LNCaP clone FGC (cell line): ENCODE results near the gene PVRIG.
A peak's percentile ranks its signal among the peaks of the same experiment; 100 is the strongest.
"Not testable (repeated sequence)": the region's sequence is repeated elsewhere in the genome, so short reads cannot be mapped to it uniquely, and the experiment has no call there.

Experiments
- DNase-seq: peaks from one replicate; pipeline ENCODE4 v3.0.0-alpha.2; 2011; ENCODE audit warnings: low read depth
- H3K4me3 ChIP-seq: 2 replicates; pipeline ENCODE4 v1.5.1; 2011; ENCODE audit warnings: mild to moderate bottlenecking, low read depth, low read length, control low read depth
- TF ChIP-seq, protein P1 (sequence below): IDR thresholded peaks from 2 replicates; pipeline ENCODE4 v1.5.1; 2012; ENCODE audit warnings: mild to moderate bottlenecking; ENCODE audit not compliant: control insufficient read depth, insufficient read depth; ENCODE audit errors: extremely low read depth

Gene PVRIG

DNA sequence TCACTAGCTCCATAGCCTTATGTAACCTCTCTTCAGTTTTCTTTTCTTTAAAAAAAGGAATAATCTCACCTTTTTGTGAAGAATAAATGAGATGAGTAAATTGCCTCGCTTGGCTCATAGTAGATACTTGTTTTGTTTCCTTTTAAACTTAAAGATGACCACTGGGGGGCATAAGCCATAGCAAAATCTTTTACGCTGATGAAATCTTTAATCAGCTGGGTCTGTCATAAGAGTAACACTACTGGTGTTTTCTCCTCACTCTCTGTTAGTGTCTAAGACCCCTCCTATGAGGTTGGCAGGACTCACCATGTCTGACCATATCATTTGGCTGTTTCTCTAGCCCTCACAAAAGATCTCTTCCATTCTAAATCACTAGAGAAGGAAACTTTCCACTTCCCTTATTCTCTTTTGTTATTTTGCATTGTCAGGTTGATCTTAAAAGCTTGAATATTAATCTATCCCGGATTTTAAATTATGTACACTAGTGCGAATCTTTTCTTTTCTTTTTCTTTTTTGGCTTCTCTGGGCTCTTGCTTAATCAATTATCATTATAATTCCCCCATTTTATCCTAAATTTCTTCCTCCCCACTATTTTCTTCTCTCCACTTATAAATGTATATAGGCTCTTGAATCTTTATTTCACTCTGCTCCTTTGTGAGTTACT is 29.6 kb upstream of the PVRIG start:
- no peak overlapping the region for H3K4me3 ChIP-seq
- no peak for DNase-seq
- TF ChIP-seq, protein P1, sequence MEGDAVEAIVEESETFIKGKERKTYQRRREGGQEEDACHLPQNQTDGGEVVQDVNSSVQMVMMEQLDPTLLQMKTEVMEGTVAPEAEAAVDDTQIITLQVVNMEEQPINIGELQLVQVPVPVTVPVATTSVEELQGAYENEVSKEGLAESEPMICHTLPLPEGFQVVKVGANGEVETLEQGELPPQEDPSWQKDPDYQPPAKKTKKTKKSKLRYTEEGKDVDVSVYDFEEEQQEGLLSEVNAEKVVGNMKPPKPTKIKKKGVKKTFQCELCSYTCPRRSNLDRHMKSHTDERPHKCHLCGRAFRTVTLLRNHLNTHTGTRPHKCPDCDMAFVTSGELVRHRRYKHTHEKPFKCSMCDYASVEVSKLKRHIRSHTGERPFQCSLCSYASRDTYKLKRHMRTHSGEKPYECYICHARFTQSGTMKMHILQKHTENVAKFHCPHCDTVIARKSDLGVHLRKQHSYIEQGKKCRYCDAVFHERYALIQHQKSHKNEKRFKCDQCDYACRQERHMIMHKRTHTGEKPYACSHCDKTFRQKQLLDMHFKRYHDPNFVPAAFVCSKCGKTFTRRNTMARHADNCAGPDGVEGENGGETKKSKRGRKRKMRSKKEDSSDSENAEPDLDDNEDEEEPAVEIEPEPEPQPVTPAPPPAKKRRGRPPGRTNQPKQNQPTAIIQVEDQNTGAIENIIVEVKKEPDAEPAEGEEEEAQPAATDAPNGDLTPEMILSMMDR: peak; percentile 25; the same call in 1 of the 2 replicates

DNA sequence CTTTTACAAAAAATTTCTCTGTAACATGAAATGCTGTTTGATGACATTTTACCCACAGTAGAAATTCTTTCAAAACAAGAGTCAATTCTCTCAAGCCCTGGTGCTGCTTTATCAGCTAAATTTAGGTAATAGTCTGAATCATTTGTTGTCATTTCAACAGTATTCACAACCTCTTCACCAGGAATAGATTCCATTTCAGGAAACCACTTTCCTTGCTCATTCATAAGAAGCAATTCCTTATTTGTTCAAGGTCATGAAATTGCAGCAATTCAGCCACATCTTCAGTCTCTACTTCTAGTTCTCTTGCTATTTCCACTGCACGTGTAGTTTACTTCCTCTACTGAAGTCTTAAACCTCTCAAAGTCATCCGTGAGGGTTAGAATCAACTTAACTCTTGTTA is 28.0 kb upstream of the PVRIG start:
- TF ChIP-seq, protein P1: no peak
- DNase-seq: no peak

DNA sequence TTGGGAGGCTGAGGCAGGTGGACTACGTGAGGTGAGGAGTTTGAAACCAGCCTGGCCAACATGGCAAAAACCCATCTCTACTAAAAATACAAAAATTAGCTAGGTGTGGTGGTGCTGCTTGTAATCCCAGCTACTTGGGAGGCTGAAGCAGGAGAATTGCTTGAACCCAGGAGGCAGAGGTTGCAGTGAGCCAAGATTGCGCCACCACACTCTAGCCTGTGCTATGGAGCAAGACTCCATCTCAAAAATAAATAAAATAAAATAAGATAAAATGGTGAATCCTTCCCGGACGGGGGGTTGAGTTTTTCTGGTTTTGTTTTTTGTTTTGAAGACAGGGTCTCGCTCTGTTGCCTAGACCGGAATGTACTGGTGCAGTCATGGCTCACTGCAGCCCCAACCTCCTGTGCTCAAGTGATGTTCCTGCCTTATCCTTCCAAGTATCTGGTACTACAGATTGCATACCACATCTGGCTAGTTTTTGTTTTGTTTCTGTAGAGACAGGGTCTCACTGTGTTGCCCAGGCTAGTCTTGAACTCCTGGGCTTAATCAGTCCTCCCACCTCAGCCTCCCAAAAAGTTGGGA is 27.4 kb upstream of the PVRIG start:
- not testable (repeated sequence) for H3K4me3 ChIP-seq, DNase-seq

More for the DNA sequence above, 28.0 kb upstream of the PVRIG start:
- no peak overlapping the region for H3K4me3 ChIP-seq

DNA sequence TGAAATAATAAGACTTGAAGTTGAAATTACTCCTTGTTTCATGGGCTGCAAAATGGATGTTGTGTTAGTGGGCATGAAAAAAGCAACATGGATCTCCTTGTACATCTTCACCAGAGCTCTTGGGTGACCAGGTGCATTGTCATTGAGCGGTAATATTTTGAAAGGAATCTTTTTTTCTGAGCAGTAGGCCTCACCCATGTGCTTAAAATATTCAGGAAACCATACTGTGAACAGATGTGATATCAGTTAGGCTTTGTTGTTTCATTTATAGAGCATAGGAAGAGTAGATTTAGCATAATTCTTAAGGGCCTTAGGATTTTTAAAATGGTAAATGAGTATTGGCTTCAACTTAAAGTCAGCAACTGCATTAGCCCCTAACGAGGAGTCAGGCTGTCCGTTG is 26.8 kb upstream of the PVRIG start:
- TF ChIP-seq, protein P1: no peak
- DNase-seq: no peak
- no peak overlapping the region for H3K4me3 ChIP-seq

DNA sequence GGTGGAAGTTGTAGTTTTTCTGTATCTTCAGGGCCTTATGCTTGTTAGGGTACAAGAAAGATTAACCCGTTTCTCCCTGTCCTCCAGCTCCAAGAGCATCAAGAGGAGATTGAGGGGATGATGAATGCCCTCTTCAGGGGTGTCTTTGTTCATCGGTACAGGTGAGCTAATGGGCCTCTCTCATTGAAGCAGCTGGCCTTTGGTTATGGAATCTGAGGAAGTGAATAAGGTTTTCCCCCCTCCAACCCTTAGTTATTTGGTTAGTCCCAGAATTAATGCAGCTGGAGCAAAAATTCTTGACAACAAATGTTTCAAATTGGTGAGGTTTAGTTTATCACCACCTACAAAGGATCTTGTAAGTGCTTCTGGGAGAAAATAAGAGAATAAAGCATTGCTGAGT is 24.5 kb upstream of the PVRIG start:
- DNase-seq: no peak
- TF ChIP-seq, protein P1: no peak
- no peak overlapping the region for H3K4me3 ChIP-seq

DNA sequence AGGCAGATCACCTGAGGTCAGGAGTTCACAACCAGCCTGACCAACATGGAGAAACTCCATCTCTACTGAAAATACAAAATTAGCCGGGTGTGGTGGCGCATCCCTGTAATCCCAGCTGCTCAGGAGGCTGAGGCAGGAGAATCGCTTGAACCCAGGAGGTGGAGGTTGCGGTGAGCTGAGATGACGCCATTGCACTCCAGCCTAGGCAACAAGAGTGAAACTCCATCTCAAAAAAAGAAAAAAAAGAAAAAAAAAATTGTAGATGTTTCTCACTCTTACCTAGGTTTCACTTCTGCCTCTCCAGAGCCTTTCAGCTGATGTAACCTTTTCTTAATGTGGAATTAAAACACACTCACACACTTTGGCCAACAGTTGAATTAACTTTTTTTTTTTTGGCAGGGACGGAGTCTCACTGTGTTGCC is 23.8 kb upstream of the PVRIG start:
- not testable (repeated sequence) for DNase-seq, H3K4me3 ChIP-seq

DNA sequence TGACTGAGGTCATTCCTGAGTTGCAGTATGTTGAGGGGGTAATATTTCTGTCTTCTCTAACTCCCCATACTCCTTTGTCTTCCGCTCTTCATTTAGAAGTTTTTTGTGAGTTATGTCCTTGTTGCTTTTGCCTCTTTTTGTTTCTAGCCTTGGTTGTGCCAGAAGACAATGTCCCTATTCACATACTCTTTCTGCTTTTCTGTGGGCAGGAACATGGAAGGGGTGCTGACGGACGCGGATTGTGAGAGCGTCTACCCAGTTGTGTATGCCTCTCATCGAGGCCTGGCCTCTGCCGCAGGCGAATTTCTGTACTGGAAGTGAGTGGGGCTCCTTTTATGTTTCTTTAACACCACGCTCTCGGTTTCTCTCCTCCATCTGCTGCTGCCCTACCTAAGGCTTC is 21.5 kb upstream of the PVRIG start:
- DNase-seq: no peak
- H3K4me3 ChIP-seq: no peak overlapping the region

More for the DNA sequence above, 21.5 kb upstream of the PVRIG start:
- TF ChIP-seq, protein P1: no peak
